K562 (cell line): ENCODE results near the gene HOXB7. TPM values are rescaled to one million over a fixed set of nuclear protein-coding genes. Genes with fewer than 3 reads are reported as not detected.

ENCODE experiments used
- ATAC-seq: fragments of 200-7000 bp; cut with Tn5 transposase; 3 replicates; pipeline ENCODE4 v1.9.1; 2020; ENCODE audit warnings: moderate library complexity
- BruUV-seq: library from RNA; stranded (reverse); fragments of 400-500 nt; replicated peaks from 2 replicates; lab custom pipeline; 2021; lab: Mats Ljungman, UMichigan
- CTCF ChIA-PET: fragments of 300-600 bp; formaldehyde crosslinking; extraction: SDS; loops from one replicate; lab custom pipeline; 2021; ENCODE audit warnings: low intra/inter-chr PET ratio; lab: Yijun Ruan, JAX
- POLR2A ChIA-PET: fragments of 300-600, 350-650 bp; sonication (Branson Sonifier 250); formaldehyde crosslinking; extraction: SDS; loops from one replicate; lab custom pipeline; 2021; ENCODE audit warnings: antibody characterized with exemption, inconsistent platforms; lab: Yijun Ruan, JAX
- DNase-seq, 4 experiments: peaks; one replicate each; pipeline versions ENCODE4 v3.0.0 to v3.0.0-alpha.2; 2011 to 2018; ENCODE audit warnings: low spot score in 3 of 4, mixed read lengths in 3 of 4; ENCODE audit errors: extremely low read depth in 1 of 4
- FAIRE-seq: peaks from 2 replicates; lab custom pipeline; 2011; peaks lifted over from hg19 to GRCh38; lab: Jason Lieb, UNC
- H2AFZ ChIP-seq: 2 replicates; pipeline ENCODE4 v1.6.0; 2011; ENCODE audit warnings: low read depth, low read length, control low read depth, inconsistent platforms
- H3K27ac ChIP-seq: fragments of 200-600 bp; 3 replicates; pipeline ENCODE4 v1.8.0; 2011; ENCODE audit warnings: low read depth, mild to moderate bottlenecking, control low read depth, inconsistent platforms, low read length, moderate library complexity, mixed read lengths; ENCODE audit errors: extremely low read depth
- H3K27me3 ChIP-seq, 2 experiments: fragments of 300-600 bp in 1 of 2; 2 replicates in 1 of 2; 3 replicates in 1 of 2; pipeline versions ENCODE4 v1.6.0 to v1.8.0; 2011; ENCODE audit warnings: inconsistent platforms in 2 of 2, low read length in 2 of 2, mild to moderate bottlenecking in 1 of 2, mixed read lengths in 1 of 2, moderate library complexity in 1 of 2; ENCODE audit not compliant: control insufficient read depth in 2 of 2, insufficient read depth in 2 of 2
- H3K36me3 ChIP-seq: fragments of 300-600 bp; 3 replicates; pipeline ENCODE4 v1.8.0; 2011; ENCODE audit warnings: mild to moderate bottlenecking, low read length, inconsistent platforms; ENCODE audit not compliant: control insufficient read depth, insufficient read depth
- H3K4me1 ChIP-seq, 2 experiments: fragments of 200-600 bp in 1 of 2; replicated peaks in 1 of 2; 2 replicates in 1 of 2; 3 replicates in 1 of 2; pipeline versions ENCODE4 v1.5.1 to v1.8.0; 2011; ENCODE audit warnings: inconsistent platforms in 2 of 2, low read length in 2 of 2, mild to moderate bottlenecking in 1 of 2, mixed read lengths in 1 of 2, moderate library complexity in 1 of 2; ENCODE audit not compliant: control insufficient read depth in 2 of 2, insufficient read depth in 2 of 2
- H3K4me2 ChIP-seq: 2 replicates; pipeline ENCODE4 v1.6.1; 2011; ENCODE audit warnings: low read length, control low read depth, inconsistent platforms, mixed read lengths; ENCODE audit not compliant: insufficient read depth
- H3K4me3 ChIP-seq: fragments of 200-600 bp; sonication (generic), shearing (Covaris generic); 2 replicates; pipeline ENCODE4 v1.5.1; 2016; ENCODE audit warnings: control low read depth, inconsistent platforms
- H3K79me2 ChIP-seq: fragments of 200-600 bp; 3 replicates; pipeline ENCODE4 v1.8.0; 2011; ENCODE audit warnings: low read length, inconsistent platforms; ENCODE audit not compliant: control insufficient read depth, insufficient read depth
- H3K9ac ChIP-seq, 2 experiments: 2 replicates each; pipeline versions ENCODE4 v1.6.0 to v1.6.1; 2011; ENCODE audit warnings: low read depth in 2 of 2, low read length in 2 of 2, control low read depth in 1 of 2, inconsistent platforms in 1 of 2, mild to moderate bottlenecking in 1 of 2, mixed read lengths in 1 of 2; ENCODE audit not compliant: insufficient read depth in 1 of 2
- H3K9me1 ChIP-seq: one replicate; pipeline ENCODE4 v1.6.0; 2011; ENCODE audit warnings: inconsistent platforms, mild to moderate bottlenecking, low read length, moderate library complexity; ENCODE audit not compliant: control insufficient read depth, insufficient read depth
- H3K9me3 ChIP-seq: replicated peaks from 2 replicates; pipeline ENCODE4 v1.5.1; 2011; ENCODE audit warnings: low read depth, low read length, inconsistent platforms; ENCODE audit not compliant: control insufficient read depth, insufficient read depth
- H4K20me1 ChIP-seq: replicated peaks from 2 replicates; pipeline ENCODE4 v1.6.1; 2011; ENCODE audit warnings: low read length, inconsistent platforms, mixed read lengths; ENCODE audit not compliant: control insufficient read depth, insufficient read depth
- POLR2G ChIP-seq: fragments of 200-400 bp; formaldehyde crosslinking; IDR thresholded peaks from 2 replicates; pipeline ENCODE4 v1.6.1; 2017; ENCODE audit warnings: low read depth, mild to moderate bottlenecking, antibody characterized with exemption, low read length, moderate library complexity
- ZNF655 ChIP-seq: fragments of 250-450 bp; sonication (Bioruptor Pico); IDR thresholded peaks from 2 replicates; pipeline ENCODE4 v1.5.0; 2021
- WGBS: fragments of 100-300 bp; shearing (Covaris generic); methylation state at CpG from one replicate; pipeline ENCODE4 v1.1.6; 2016; ENCODE audit warnings: low coverage, mixed read lengths; ENCODE audit not compliant: insufficient coverage; ENCODE audit errors: missing lambda C conversion rate; 5-methylcytosine and 5-hydroxymethylcytosine counted together
- in situ Hi-C: fragments of 300-500 bp; cut with MboI; formaldehyde crosslinking; loops from 4 replicates; pipeline ENCODE4 v1.15.0; 2018; ENCODE audit warnings: inconsistent platforms, mixed read lengths
- intact Hi-C: fragments of 100-400 bp; cut with micrococcal nuclease; formaldehyde crosslinking; loops from 2 replicates; pipeline ENCODE4 v1.14.2; 2022
- polyA plus RNA-seq, 8 experiments: library from polyadenylated mRNA; depleted of rRNA in 4 of 8; stranded (reverse) in 5 of 8; unstranded in 3 of 8; fragments of >200 nt; fragmentation: Nextera tagmentation in 2 of 8; fragmentation: Illumina TruSeq in 1 of 8; extraction: Ambion mirVana in 2 of 8; extraction: Trizol in 1 of 8; gene quantifications; 2 replicates each; pipeline versions ENCODE4 v1.2.1 to v1.2.3, GENCODE V29; 2011 to 2014; ENCODE audit warnings: inconsistent platforms in 1 of 8, missing spikeins in 1 of 8
- total RNA-seq, 7 experiments: library from RNA; depleted of rRNA in 6 of 7; stranded (reverse); fragments of >200 nt in 6 of 7; fragmentation: Illumina TruSeq in 2 of 7; extraction: Trizol in 2 of 7; gene quantifications; 2 replicates each; pipeline versions ENCODE4 v1.2.1 to v1.2.3, GENCODE V29; 2011 to 2021; ENCODE audit warnings: low replicate concordance in 1 of 7

HOXB7 gene
- total and polyA plus RNA-seq, 9 of the 15 experiments (the other 6 are each of a cell fraction or from before 2014, with no cell fraction given): 5.5 to 16.7 (median 8.3) TPM

GRCh38 chr17:48611681-48612455 is 1.1 kb upstream of the HOXB7 start:
- Histone ChIP-seq H3K9ac (peak overlapping the region; percentile 80 to 94; a peak in 3 of 4 replicates), H3K27ac (peak overlapping the region; percentile 31; the same call in 2 of the 3 replicates), H3K9me3 (no peaks in the 10 kb centered on the region), H3K27me3 (no peaks in the 10 kb centered on the region), H3K4me2 (peak overlapping the region; percentile 71; the same call in 1 of the 2 replicates), H3K4me1 (peaks cover 20 to 48% of the 10 kb centered on the region in 2 experiments), H3K36me3 (peaks cover 9% of the 10 kb centered on the region; the same call in 1 of the 3 replicates), H3K9me1 (no peaks in the 10 kb centered on the region), H4K20me1 (no peaks in the 10 kb centered on the region), H3K79me2 (peaks cover 29% of the 10 kb centered on the region), H2AFZ (peak overlapping the region; percentile 41; the same call in 1 of the 2 replicates), H3K4me3 (no peak overlapping the region; the same call in 1 of the 2 replicates)
- no peak for DNase-seq
- no TSS peak for BruUV-seq
- TF ChIP-seq POLR2G: 0 out of 2 replicates have a peak, but pooled peaks have one; percentile 50
- TF ChIP-seq ZNF655 (CRISPR knock-in tag): no peak
- intact Hi-C loops: no loop called here
- ChIA-PET POLR2A (interaction anchor here (0.6 kb wide), 1 partner anchor 9 kb away, joined by 3 read pairs; no protein-coding TSS in a partner anchor), CTCF (interaction anchor here (0.5 kb wide), 1 partner anchor 587 kb away, joined by 3 read pairs; no protein-coding TSS in a partner anchor)
- WGBS: 89% methylated on average over 5 of the region's 36 CpGs
- FAIRE-seq: no peak
- in situ Hi-C loops: no loop called here
- ATAC-seq: no peak
